Small intestine (tissue), 16 donors: Measurements from ENCODE around the gene TBCC. TPM values are rescaled to one million over a fixed set of nuclear protein-coding genes. Genes with fewer than 3 reads are reported as not detected.

Experiments
- DNase-seq, 2 donors: peaks; one replicate each; pipeline versions ENCODE4 v3.0.0 to v3.0.0-alpha.2; 2013
- FAIRE-seq: peaks from 2 replicates; lab custom pipeline; 2012; peaks lifted over from hg19 to GRCh38; lab: Jason Lieb, UNC
- H3K27ac ChIP-seq, 3 donors: one replicate each; pipeline ENCODE4 v1.5.1; 2013; ENCODE audit warnings: low read length in 2 of 3, mild to moderate bottlenecking in 2 of 3, control low read depth in 1 of 3, inconsistent platforms in 1 of 3, low read depth in 1 of 3, moderate library complexity in 1 of 3
- H3K27me3 ChIP-seq, 3 donors: one replicate each; pipeline ENCODE4 v1.6.1; 2013; ENCODE audit warnings: low read length in 3 of 3, inconsistent platforms in 1 of 3; ENCODE audit not compliant: control insufficient read depth in 3 of 3, insufficient read depth in 3 of 3
- H3K36me3 ChIP-seq, 3 donors: one replicate each; pipeline ENCODE4 v1.6.1; 2013; ENCODE audit warnings: low read length in 3 of 3, inconsistent platforms in 1 of 3, low read depth in 1 of 3, mild to moderate bottlenecking in 1 of 3, moderate library complexity in 1 of 3; ENCODE audit not compliant: control insufficient read depth in 3 of 3, insufficient read depth in 2 of 3
- H3K4me1 ChIP-seq, 3 donors: one replicate each; pipeline ENCODE4 v1.6.1; 2013; ENCODE audit warnings: low read length in 2 of 3, inconsistent platforms in 1 of 3, low read depth in 1 of 3, mild to moderate bottlenecking in 1 of 3, moderate library complexity in 1 of 3; ENCODE audit not compliant: control insufficient read depth in 3 of 3, insufficient read depth in 2 of 3
- H3K4me3 ChIP-seq, 3 donors: one replicate each; pipeline ENCODE4 v1.5.1; 2013; ENCODE audit warnings: low read length in 3 of 3, control low read depth in 1 of 3, inconsistent platforms in 1 of 3, low read depth in 1 of 3, mild to moderate bottlenecking in 1 of 3, moderate library complexity in 1 of 3
- H3K9me3 ChIP-seq, 2 donors: one replicate each; pipeline ENCODE4 v1.6.1; 2013; ENCODE audit warnings: low read depth in 1 of 2, low read length in 1 of 2; ENCODE audit not compliant: control insufficient read depth in 2 of 2, insufficient read depth in 1 of 2
- WGBS, 3 donors: extraction: QIAGEN DNeasy Blood & Tissue Kit; methylation state at CpG; one replicate each; pipeline ENCODE4 v1.1.7; 2013; 5-methylcytosine and 5-hydroxymethylcytosine counted together
- long read RNA-seq, 10 donors: transcript quantifications; one replicate each; lab custom pipeline, GENCODE V29; 2026
- polyA plus RNA-seq, 4 donors: library from polyadenylated mRNA; stranded (reverse) in 3 of 4; unstranded in 1 of 4; fragments of 200-250 nt in 3 of 4; fragments of 120-200 nt in 1 of 4; gene quantifications; one replicate each; pipeline versions ENCODE4 v1.2.1 to v1.2.3, GENCODE V29; 2013
- donor health status: healthy with polysubstance abuse.
- donor health status: control.
- donor health status: control.
- donor health status: Bipolar disorder and iron deficiency.
- donor health status: healthy.

TBCC gene, protein sequence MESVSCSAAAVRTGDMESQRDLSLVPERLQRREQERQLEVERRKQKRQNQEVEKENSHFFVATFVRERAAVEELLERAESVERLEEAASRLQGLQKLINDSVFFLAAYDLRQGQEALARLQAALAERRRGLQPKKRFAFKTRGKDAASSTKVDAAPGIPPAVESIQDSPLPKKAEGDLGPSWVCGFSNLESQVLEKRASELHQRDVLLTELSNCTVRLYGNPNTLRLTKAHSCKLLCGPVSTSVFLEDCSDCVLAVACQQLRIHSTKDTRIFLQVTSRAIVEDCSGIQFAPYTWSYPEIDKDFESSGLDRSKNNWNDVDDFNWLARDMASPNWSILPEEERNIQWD
- polyA plus RNA-seq, result 10 to 100 TPM; 23.8 to 30.0 (median 26.9) TPM
- long read RNA-seq, donor 1, transcript TBCC-201 (1 exons, 1,616 nt), result major isoform, 28 of 28 reads
- long read RNA-seq, donor 1, partial matches to known transcripts, result 0 of 28 reads
- long read RNA-seq, donor 1, other reads (novel, unspliced or antisense), result 0 of 28 reads
- long read RNA-seq, donor 2, transcript TBCC-201 (1 exons, 1,616 nt), result major isoform, 7 of 7 reads
- long read RNA-seq, donor 2, partial matches to known transcripts, result 0 of 7 reads
- long read RNA-seq, donor 2, other reads (novel, unspliced or antisense), result 0 of 7 reads
- long read RNA-seq, donor 3, transcript TBCC-201 (1 exons, 1,616 nt), result major isoform, 13 of 13 reads
- long read RNA-seq, donor 3, partial matches to known transcripts, result 0 of 13 reads
- long read RNA-seq, donor 3, other reads (novel, unspliced or antisense), result 0 of 13 reads
- long read RNA-seq, donor 4, result 0 reads
- long read RNA-seq, donor 5, transcript TBCC-201 (1 exons, 1,616 nt), result major isoform, 7 of 7 reads
- long read RNA-seq, donor 5, partial matches to known transcripts, result 0 of 7 reads
- long read RNA-seq, donor 5, other reads (novel, unspliced or antisense), result 0 of 7 reads
- long read RNA-seq, donor 6, transcript TBCC-201 (1 exons, 1,616 nt), result major isoform, 8 of 8 reads
- long read RNA-seq, donor 6, partial matches to known transcripts, result 0 of 8 reads
- long read RNA-seq, donor 6, other reads (novel, unspliced or antisense), result 0 of 8 reads
- long read RNA-seq, donor 7, transcript TBCC-201 (1 exons, 1,616 nt), result major isoform, 22 of 22 reads
- long read RNA-seq, donor 7, partial matches to known transcripts, result 0 of 22 reads
- long read RNA-seq, donor 7, other reads (novel, unspliced or antisense), result 0 of 22 reads
- long read RNA-seq, donor 8, result 0 reads
- long read RNA-seq, donor 9, partial matches to known transcripts, result 0 of 2 reads
- long read RNA-seq, donor 9, other reads (novel, unspliced or antisense), result 0 of 2 reads
- long read RNA-seq, donor 10, transcript TBCC-201 (1 exons, 1,616 nt), result major isoform, 22 of 22 reads
- long read RNA-seq, donor 10, partial matches to known transcripts, result 0 of 22 reads
- long read RNA-seq, donor 10, other reads (novel, unspliced or antisense), result 0 of 22 reads

- no peaks in the 10 kb centered on the region for H3K27me3 ChIP-seq
- peak within 1 kb of the TSS; percentile 87 to 97 (median 96) for H3K27ac ChIP-seq
- no peaks in the 10 kb centered on the region for H3K9me3 ChIP-seq
- peaks cover 0 to 13% (median 0%) of the 10 kb centered on the region in 3 donors for H3K4me1 ChIP-seq
- DNase-seq, result peak; percentile 98 to 99
- H3K36me3 ChIP-seq, result peaks cover 0 to 14% (median 0%) of the 10 kb centered on the region in 3 donors
- peak within 1 kb of the TSS; percentile 79 to 99 (median 89) for H3K4me3 ChIP-seq
- no peak for FAIRE-seq
- 0% methylated on average over 52 to 57 of the region's 57 CpGs for WGBS, 3 donors
Measured at GRCh38 chr6:42745640-42746462, at the start of gene TBCC. Gene TBCC (minus strand): TSS chr6:42746103. CDS start chr6:42746073, 30 bp downstream.

- no peaks in the 10 kb centered on the region for H3K4me1 ChIP-seq
- 86 to 100% (median 99%) methylated on average over 1 of the region's 1 CpG for WGBS, 3 donors
- DNase-seq, result no peak
- no peak for FAIRE-seq
- peaks cover 0 to 4% (median 0%) of the 10 kb centered on the region in 3 donors for H3K36me3 ChIP-seq
- no peaks in the 10 kb centered on the region for H3K9me3 ChIP-seq
- no peak overlapping the region for H3K4me3 ChIP-seq
- H3K27me3 ChIP-seq, result no peaks in the 10 kb centered on the region
- no peak overlapping the region for H3K27ac ChIP-seq
Measured at GRCh38 chr6:42795651-42796050, 49.7 kb upstream of the TBCC start.

DNA sequence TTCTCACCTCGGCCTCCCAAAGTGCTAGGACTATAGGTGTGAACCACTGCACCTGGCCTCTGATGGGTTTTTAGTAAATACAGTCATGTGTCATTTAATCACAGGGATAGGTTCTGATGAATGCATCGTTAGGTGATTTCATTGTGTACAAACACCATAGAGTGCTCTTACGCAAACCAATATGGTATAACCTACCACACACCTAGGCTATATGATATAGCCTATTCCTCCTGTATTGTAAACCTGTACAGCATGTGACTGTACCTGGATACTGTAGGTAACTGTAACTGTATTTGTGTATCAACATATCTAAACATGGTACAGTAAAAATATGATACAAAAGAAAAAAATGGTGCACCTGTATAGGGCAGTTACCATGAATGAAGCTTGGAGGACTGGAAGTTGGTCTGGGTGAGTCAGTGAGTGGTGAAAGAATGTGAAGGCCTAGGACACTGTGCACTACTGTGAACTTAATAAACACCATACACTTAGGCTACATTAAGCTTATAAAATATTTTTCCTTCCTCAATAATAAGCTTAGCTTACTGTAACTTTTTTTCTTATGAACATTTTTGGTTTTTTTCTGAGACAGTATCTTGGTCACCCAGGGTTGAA lies 45.9 kb upstream of the TBCC start:
- Histone ChIP-seq H3K4me3 (no peak overlapping the region), H3K9me3 (no peaks in the 10 kb centered on the region), H3K4me1 (peaks cover 0 to 9% (median 8%) of the 10 kb centered on the region in 3 donors), H3K27me3 (no peaks in the 10 kb centered on the region), H3K27ac (no peak overlapping the region), H3K36me3 (peaks cover 0 to 7% (median 0%) of the 10 kb centered on the region in 3 donors)
- FAIRE-seq (no peak), DNase-seq (no peak)
- WGBS, 3 donors, result 75 to 89% (median 82%) methylated on average over 3 of the region's 3 CpGs

DNA sequence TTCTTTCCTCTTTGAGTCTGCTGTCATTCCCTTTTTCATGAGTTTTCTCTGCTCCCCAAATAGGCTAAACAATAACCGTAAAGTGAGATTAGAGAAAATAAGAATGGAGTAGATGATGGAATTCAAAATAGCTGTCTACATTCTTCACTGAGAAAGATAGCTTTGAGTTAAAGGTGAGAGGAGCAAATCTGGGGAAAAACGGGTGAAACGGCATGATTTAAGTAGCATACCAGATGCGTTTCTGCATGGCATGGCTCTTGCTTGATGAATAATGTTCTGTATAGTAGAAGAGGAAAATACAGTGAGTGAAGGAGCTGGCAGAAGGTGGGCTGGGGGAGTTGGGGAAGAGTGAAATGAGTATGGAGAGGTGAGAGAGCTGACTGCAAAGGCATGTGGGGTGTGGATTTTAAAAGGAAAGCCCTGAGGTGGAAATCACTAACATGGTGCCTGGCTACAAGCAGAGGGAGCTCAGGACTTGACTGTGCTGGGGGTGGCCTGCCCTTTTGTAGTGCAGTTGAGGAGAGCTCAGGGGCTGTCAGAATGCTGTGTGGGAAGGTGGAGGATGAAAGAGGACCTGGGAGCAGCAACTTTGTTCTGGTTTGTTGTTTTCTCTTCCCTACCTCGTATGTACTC lies 44.8 kb upstream of the TBCC start:
- Histone ChIP-seq H3K27ac (peak overlapping the region in 1 of 3 donors; percentile 39), H3K36me3 (peaks cover 0 to 7% (median 0%) of the 10 kb centered on the region in 3 donors), H3K4me3 (no peak overlapping the region), H3K27me3 (no peaks in the 10 kb centered on the region), H3K9me3 (no peaks in the 10 kb centered on the region), H3K4me1 (peaks cover 0 to 15% (median 12%) of the 10 kb centered on the region in 3 donors)
- DNase-seq (no peak), FAIRE-seq (no peak)
- 55 to 73% (median 73%) methylated on average over 5 of the region's 5 CpGs for WGBS, 3 donors

- Histone ChIP-seq H3K36me3 (peaks cover 0 to 7% (median 0%) of the 10 kb centered on the region in 3 donors), H3K4me3 (no peak overlapping the region), H3K9me3 (no peaks in the 10 kb centered on the region), H3K27ac (no peak overlapping the region), H3K27me3 (no peaks in the 10 kb centered on the region), H3K4me1 (peaks cover 2 to 17% (median 16%) of the 10 kb centered on the region in 3 donors)
- no peak for DNase-seq
- no peak for FAIRE-seq
- WGBS, 3 donors, result 65 to 83% (median 81%) methylated on average over 4 of the region's 4 CpGs
Measured at GRCh38 chr6:42788671-42789070, 42.8 kb upstream of the TBCC start.

DNA sequence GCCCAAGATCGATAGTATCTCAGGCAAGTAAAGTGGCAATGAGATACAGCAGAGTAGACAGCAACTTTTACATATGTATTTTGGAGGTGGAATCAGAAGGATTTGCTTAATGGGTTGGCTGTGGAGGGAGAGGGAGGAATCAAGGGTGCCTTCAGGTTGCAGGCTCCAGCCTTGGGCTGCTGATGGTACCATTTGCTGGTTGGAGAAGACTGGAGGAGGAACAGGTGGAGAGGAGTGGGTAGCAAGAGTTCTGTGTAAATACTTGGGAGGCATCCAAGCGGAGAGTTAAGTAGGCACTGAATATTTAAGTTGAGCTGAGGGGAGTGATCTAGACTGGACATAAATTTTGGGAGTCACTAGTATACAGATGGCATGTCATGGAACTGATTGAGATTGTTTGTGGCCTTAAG lies 41.2 kb upstream of the TBCC start:
- peak overlapping the region in 1 of 3 donors; percentile 54 for H3K27ac ChIP-seq
- 82 to 95% (median 90%) methylated on average over 2 of the region's 2 CpGs for whole genome bisulfite sequencing, 3 donors

More for the DNA sequence above, 41.2 kb upstream of the TBCC start:
- DNase-seq (no peak), FAIRE-seq (no peak)
- Histone ChIP-seq H3K36me3 (peaks cover 0 to 5% (median 0%) of the 10 kb centered on the region in 3 donors), H3K27me3 (no peaks in the 10 kb centered on the region), H3K4me3 (no peak overlapping the region), H3K9me3 (no peaks in the 10 kb centered on the region), H3K4me1 (peaks cover 2 to 17% (median 16%) of the 10 kb centered on the region in 3 donors)
